Hypothalamus (tissue), 51 donors: Measurements from ENCODE around the gene SNRNP25.
"Not testable (repeated sequence)": the region's sequence is repeated elsewhere in the genome, so short reads cannot be mapped to it uniquely, and the experiment has no call there.

Source experiments
- DNase-seq, 51 donors: peaks; one replicate each; lab custom pipeline; 2025; lab: John Stamatoyannopoulos, UW

SNRNP25 gene

GRCh38 chr16:41439-42068, 12.1 kb upstream of the SNRNP25 start:
- no peak for DNase-seq

GRCh38 chr16:42069-42457, 11.6 kb upstream of the SNRNP25 start:
- no peak for DNase-seq

GRCh38 chr16:42691-43090, 10.9 kb upstream of the SNRNP25 start:
- DNase-seq = no peak

GRCh38 chr16:43294-43693, 10.3 kb upstream of the SNRNP25 start:
- no peak for DNase-seq

- no peak for DNase-seq
Measured at GRCh38 chr16:44655-45054, 9.0 kb upstream of the SNRNP25 start.

- no peak for DNase-seq
Measured at GRCh38 chr16:45454-45853, 8.2 kb upstream of the SNRNP25 start.

GRCh38 chr16:46510-46909, 7.1 kb upstream of the SNRNP25 start:
- not testable (repeated sequence) for DNase-seq

GRCh38 chr16:47234-47633, 6.4 kb upstream of the SNRNP25 start:
- DNase-seq = no peak

- DNase-seq = no peak
Measured at GRCh38 chr16:50769-51591, 2.6 kb upstream of the SNRNP25 start.

GRCh38 chr16:54237-54581, 581 bp downstream of the SNRNP25 start:
- no peak for DNase-seq

- no peak for DNase-seq
Measured at GRCh38 chr16:55571-56136, 2.0 kb downstream of the SNRNP25 start.

GRCh38 chr16:56231-56927, 2.8 kb downstream of the SNRNP25 start:
- no peak for DNase-seq

GRCh38 chr16:57711-58110, 4.1 kb downstream of the SNRNP25 start:
- DNase-seq = no peak

- no peak for DNase-seq
Measured at GRCh38 chr16:58491-59439, 5.1 kb downstream of the SNRNP25 start.

GRCh38 chr16:59440-60059, 5.9 kb downstream of the SNRNP25 start:
- no peak for DNase-seq

GRCh38 chr16:60166-60565, 6.5 kb downstream of the SNRNP25 start:
- no peak for DNase-seq

GRCh38 chr16:60929-61878, 7.6 kb downstream of the SNRNP25 start:
- DNase-seq = peak in 1 of 51 donors; percentile 13

GRCh38 chr16:61879-62281, 8.3 kb downstream of the SNRNP25 start:
- DNase-seq = no peak
